NCI-H345 (cell line): ENCODE measurements around the gene CD177.
"Not testable (repeated sequence)": the region's sequence is repeated elsewhere in the genome, so short reads cannot be mapped to it uniquely, and the experiment has no call there.

Experiments used
- DNase-seq: peaks from one replicate; lab custom pipeline; 2025; lab: John Stamatoyannopoulos, UW

CD177 gene, protein sequence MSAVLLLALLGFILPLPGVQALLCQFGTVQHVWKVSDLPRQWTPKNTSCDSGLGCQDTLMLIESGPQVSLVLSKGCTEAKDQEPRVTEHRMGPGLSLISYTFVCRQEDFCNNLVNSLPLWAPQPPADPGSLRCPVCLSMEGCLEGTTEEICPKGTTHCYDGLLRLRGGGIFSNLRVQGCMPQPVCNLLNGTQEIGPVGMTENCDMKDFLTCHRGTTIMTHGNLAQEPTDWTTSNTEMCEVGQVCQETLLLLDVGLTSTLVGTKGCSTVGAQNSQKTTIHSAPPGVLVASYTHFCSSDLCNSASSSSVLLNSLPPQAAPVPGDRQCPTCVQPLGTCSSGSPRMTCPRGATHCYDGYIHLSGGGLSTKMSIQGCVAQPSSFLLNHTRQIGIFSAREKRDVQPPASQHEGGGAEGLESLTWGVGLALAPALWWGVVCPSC

DNA sequence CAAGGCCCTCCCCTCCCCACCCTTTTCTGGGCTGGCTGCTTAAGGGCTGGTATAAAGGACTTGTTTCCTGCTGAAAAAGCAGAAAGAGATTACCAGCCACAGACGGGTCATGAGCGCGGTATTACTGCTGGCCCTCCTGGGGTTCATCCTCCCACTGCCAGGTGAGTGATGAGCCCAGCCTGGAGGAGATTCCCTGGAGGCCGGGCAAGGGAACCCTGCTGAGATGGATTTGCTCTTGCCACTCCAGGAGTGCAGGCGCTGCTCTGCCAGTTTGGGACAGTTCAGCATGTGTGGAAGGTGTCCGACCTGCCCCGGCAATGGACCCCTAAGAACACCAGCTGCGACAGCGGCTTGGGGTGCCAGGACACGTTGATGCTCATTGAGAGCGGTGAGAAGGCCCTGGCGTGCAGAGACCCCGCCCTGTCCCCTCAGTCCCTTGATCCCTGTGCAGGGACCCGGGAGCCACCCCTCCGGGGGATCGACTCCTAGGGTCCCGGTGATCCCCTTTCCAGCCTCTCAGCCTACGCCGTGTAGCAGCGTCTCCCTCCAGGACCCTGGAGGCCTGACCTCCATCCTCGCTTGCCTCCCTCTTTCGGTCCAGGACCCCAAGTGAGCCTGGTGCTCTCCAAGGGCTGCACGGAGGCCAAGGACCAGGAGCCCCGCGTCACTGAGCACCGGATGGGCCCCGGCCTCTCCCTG lies at the start of gene CD177:
CD177 (plus strand) TSS at position 81 of the 699 bp plus-strand sequence; CDS start at position 110, 29 bp downstream.
- no peak for DNase-seq

- DNase-seq = no peak
These were observed 47.8 kb upstream of the CD177 start for GRCh38 chr19:43305642-43306041.

GRCh38 chr19:43306097-43306496 lies 47.4 kb upstream of the CD177 start:
- no peak for DNase-seq

- DNase-seq = no peak
These were observed 45.2 kb upstream of the CD177 start for GRCh38 chr19:43308244-43308815.

DNA sequence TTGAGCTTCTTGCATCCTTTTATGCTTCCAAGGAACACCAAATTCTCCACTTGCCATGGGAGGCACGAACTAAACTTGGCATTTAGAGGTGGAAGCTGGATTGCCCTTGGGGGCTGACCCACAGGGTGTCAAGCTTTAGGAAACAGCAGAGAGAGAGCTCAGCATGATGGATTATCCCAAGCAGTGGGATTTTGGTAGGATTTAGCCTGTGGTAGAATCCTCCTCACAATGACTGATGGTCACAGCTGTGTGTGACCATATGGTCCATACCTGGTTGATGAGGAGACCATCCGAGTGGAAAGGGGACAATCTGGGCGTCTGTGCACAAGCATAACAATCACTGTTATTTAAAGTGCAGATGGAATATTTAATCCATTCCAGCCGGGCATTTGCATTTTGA lies 44.0 kb upstream of the CD177 start:
- no peak for DNase-seq

DNA sequence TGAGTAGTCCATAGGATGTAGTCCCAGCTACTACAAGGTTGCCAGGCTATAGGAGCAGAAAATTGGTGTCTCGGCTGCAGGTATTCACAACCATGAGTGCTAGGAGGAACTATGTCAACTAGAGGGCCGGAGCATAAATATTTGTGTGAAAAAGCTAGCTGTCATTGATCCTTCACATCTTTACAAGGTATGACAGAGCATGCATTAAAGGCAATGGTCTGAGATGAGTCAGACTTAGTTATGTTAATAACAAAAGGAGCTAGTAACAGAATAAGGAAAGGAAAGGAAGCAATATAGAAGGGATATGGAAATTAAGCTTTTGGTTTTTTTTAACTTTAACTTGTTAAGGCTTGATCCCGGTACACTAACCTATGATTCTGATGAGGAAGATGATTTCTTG lies 43.3 kb upstream of the CD177 start:
- DNase-seq = no peak

DNA sequence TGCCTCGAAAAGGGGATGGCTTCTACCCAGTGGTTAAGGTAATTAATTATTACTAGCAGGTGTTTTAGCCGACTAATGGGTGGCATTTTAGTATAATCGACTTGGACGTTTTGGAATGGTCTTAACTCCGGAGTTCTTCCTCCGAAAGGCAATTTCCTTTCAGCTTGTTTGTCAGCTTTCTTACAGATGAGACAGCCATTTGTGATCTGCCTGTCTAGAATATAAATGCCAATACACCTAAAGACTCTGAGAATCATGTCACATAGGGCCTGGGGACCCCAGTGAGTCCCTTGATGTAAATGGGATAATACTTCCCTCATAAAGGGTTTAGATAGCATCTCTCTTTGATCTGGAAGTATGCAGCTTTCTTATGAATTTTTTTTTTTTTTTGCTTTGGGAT lies 42.2 kb upstream of the CD177 start:
- no peak for DNase-seq

- DNase-seq = no peak
These were observed 41.8 kb upstream of the CD177 start for GRCh38 chr19:43311706-43312105.

DNA sequence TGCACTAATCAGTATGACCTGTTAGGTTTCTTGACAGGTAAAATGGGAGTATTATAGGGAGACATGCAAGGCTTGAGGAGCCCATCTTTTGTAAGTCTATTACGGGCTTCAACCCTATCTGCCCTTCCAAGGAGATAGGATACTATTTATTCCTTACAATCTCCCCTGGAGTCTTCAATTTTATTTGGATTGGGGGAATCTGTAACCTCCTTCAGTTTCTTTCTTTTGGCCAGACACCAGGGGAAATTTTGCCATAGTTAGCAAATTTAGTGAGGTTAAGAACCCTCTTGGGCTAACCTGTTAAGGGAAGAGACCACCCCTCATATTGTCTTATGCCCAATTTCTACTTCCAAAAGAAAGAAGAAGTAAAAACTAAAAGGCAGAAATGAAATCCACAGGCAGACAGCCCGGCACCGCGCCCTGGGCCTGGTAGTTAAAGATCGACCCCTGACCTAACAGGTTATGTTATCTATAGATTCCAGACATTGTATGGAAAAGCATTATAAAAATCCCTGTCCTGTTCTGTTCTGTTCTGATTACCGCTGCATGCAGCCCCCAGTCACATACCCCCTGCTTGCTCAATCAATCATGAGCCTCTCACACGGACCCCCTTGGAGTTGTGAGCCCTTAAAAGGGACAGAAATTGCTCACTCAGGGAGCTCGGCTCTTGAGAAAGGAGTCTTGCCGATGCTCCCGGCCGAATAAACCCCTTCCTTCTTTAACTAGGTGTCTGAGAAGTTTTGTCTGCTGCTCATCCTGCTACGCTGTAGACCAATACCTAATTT lies 39.6 kb upstream of the CD177 start:
- DNase-seq = no peak

- no peak for DNase-seq
These were observed 37.6 kb upstream of the CD177 start for GRCh38 chr19:43315851-43316250.

- DNase-seq = no peak
These were observed 36.7 kb upstream of the CD177 start for GRCh38 chr19:43316591-43317319.

DNA sequence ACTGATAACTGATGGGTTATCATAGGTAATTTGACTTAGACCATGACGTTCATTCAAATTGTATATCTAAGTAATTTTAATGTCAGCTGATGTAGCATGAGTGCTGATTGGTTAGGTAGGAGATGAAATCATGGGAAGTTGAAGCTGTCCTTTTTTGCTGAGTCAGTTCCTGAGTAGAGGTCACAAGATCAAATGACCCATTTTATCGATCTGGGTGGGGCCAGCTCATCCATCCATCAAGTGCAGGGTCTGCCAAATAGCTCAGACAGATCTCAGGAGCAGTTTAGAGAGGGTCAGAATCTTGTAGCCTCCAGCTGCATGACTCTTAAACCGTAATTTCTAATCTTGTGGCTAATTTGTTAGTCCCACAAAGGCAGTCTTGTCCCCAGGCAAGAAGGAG lies 35.3 kb upstream of the CD177 start:
- no peak for DNase-seq

DNA sequence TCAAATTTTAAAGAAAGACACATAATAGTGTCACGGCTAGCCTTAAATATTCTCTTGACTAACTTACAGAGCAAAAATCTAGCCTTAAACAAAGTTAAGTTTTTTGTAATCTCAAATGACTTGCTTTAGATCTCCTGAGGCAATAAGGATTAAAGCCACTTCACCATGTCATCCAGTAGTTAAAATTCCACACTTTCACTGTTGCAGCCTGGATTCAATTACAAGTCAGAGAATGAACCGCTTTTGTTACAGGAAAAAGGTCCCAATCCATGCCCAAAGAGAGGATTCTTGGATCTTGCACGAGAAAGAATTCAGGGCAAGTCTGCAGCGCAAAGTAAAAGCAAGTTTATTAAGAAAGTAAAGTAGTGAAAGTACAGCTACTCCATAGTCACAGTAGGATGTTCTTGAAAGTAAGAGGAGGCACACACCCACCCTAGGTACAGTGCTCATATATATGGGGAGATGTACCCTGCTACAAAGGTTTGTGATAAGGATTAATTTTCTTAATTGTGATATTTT lies 34.6 kb upstream of the CD177 start:
- no peak for DNase-seq

DNA sequence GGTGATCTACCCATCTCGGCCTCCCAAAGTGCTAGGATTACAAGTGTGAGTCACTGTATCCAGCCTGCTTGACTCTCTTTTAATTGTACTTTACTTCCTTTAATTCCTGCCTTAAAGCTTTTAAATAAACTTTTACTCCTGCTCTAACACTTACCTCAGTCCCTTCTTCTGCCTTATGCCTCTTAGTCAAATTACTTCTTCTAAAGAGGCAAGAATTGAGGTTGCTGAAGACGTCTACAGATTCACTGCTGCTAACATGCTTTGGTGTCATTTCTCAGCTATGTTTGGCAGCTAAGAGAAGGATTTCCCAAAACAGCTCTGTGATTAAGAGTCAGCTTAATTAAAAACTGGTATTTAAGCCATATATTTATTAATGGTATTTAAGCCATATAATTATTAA lies 32.9 kb upstream of the CD177 start:
- no peak for DNase-seq

DNA sequence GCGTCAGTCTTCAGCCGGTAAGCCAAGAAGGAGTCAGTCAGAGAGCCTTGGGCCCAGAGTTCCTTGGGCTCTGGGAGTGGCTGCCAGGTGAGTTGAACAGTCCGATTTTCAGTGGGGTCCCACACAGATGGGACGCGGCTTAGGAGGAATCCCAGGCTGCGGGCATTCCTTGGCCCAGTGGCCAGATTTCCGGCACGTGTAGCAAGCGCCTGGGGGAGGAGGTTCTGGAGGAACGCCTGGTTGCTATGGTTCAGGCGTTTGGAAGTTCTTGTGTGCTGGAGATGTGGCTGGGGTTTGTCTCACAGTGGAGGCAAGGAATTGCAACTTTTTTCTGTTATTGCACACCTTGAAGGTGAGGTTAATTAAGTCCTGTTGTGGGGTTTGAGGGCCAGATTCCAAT lies 26.7 kb upstream of the CD177 start:
- not testable (repeated sequence) for DNase-seq

- DNase-seq = not testable (repeated sequence)
These were observed 24.9 kb upstream of the CD177 start for GRCh38 chr19:43328561-43328960.

GRCh38 chr19:43329049-43329448 lies 24.4 kb upstream of the CD177 start:
- DNase-seq = not testable (repeated sequence)

GRCh38 chr19:43329989-43330388 lies 23.5 kb upstream of the CD177 start:
- no peak for DNase-seq

DNA sequence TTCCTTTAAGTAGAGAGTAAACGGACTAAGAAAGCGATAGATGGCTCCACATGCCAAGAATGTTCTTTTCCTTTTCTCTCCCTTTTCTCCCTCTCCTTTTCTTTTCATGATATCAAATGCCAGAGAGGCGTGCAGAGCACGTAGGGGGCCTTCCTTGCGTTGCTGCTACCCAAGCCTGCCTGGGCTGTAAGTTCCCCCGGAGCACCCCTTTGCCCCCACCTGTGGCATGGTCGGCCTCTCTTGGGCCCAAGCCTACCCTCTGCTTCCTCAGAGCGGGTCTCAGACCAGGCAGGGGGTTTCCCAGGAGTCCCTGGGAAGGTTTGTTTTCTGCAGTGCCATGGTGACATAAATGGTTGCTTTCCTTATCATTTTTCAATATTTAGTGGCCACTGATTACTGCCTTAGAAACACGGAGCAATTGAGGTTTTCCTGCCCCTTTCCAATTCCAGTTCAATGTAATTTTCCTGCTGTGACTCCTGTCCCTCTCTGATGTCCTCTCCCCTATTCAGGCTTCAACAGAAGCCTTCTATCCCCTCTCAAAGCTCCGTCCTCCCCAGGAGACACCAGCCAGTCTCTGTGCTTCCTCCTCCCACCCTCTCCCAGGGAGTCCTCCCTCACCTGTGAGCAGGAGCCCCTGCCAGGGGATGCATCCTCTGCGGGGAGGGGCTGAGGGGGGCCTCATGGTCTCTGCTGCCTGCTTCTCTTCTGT lies 22.6 kb upstream of the CD177 start:
- no peak for DNase-seq

DNA sequence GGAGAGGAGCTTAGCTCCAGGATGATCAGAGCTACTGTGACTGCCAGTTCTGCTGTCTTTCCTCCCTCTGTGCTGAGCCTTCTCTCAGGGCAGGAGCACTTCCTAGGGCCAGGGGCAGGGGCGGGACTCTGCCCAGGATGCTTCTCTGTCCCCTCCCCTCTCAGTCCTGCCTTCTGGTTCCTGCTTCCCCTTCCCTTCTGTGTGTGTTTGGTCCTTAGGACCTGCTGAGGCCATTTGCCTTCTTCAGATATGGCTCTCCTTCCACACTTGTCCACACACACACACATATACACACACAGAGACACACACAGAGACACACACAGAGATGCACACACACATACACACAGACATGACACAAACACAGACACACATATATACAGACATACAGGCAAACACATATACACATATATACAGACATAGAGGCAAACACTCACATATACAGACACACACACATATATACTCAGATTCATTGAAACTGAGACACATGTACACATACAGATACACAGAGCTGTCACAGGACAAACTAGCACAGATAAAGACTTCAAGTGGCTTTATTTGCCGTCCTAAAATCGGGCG lies 22.0 kb upstream of the CD177 start:
- no peak for DNase-seq
